GM12873 (cell line): Measurements from ENCODE around the gene TSNAX.
A peak's percentile ranks its signal among the peaks of the same experiment; 100 is the strongest.

Experiments used
- TF ChIP-seq, protein P1 (sequence below): IDR thresholded peaks from 2 replicates; pipeline ENCODE4 v1.5.1; 2012; ENCODE audit warnings: low read depth, mild to moderate bottlenecking, moderate library complexity, low read length, control low read depth; ENCODE audit not compliant: insufficient read depth; ENCODE audit errors: missing control alignments

TSNAX gene

DNA sequence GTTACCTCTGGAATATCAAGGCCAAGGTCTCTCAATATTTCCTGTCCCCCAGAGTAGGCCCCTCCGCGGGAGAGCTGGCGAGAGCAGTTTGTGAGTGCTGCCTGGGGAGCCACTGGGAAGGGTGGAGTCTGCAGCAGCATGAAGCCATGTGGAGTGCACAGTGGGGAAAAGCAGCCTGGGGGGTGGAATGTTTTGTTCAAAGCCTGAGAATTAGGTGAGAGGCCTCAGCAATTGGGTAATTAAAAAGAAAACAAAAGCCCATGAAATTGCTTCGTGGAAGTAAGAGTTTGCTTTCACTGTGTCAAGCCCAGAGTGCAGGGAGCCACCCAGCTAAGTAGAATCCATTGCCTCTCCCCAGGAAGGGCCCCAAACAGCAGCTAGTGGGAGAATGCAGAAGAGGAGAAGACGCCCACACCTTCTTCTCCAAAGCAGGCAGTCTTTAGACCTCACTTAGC, 67.9 kb downstream of the TSNAX start:
- TF ChIP-seq, protein P1, sequence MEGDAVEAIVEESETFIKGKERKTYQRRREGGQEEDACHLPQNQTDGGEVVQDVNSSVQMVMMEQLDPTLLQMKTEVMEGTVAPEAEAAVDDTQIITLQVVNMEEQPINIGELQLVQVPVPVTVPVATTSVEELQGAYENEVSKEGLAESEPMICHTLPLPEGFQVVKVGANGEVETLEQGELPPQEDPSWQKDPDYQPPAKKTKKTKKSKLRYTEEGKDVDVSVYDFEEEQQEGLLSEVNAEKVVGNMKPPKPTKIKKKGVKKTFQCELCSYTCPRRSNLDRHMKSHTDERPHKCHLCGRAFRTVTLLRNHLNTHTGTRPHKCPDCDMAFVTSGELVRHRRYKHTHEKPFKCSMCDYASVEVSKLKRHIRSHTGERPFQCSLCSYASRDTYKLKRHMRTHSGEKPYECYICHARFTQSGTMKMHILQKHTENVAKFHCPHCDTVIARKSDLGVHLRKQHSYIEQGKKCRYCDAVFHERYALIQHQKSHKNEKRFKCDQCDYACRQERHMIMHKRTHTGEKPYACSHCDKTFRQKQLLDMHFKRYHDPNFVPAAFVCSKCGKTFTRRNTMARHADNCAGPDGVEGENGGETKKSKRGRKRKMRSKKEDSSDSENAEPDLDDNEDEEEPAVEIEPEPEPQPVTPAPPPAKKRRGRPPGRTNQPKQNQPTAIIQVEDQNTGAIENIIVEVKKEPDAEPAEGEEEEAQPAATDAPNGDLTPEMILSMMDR = no peak

DNA sequence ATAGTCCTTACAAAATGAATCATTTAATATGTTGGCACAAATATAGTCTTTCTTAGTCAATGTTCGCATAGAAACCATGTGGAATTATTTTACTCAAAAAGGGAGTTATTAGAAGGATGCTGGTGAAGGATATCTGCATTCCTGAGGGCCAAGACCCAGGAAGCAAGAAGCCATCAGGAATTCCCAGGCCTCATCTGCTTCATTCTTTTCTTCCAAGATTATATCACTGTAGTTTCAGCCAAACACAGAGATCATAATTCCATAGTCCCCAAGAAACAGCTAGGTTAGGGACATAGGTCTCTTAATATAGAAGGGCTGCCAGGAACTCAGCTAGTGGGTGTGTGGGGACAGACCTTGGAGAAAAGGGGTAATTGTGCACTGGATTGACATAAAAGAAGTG, 69.5 kb downstream of the TSNAX start:
- TF ChIP-seq, protein P1 = no peak

DNA sequence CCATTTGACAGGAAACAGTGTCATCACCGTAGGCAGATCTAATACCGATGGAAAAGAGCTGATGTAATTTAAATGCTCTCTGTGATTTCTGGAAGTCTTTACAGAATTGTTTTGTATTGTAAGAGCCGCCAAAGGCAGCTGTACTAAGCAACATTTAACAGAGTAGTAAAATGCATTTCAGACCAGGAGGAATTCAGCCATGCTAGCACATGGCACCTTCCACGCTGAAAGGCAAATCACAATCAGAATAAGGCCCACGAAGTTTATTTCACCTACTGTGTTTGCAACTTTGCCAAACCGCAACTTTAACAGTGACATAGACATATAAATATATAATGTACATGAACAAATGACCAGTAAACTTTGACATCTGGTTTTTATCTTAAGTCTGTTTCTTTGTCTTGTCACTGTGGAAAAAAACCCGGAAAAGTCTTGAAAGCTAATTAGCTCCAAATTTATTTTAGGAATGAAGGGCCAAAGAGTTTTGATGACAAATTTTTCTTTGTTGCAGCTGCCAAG, 72.0 kb downstream of the TSNAX start:
- TF ChIP-seq, protein P1 = no peak

DNA sequence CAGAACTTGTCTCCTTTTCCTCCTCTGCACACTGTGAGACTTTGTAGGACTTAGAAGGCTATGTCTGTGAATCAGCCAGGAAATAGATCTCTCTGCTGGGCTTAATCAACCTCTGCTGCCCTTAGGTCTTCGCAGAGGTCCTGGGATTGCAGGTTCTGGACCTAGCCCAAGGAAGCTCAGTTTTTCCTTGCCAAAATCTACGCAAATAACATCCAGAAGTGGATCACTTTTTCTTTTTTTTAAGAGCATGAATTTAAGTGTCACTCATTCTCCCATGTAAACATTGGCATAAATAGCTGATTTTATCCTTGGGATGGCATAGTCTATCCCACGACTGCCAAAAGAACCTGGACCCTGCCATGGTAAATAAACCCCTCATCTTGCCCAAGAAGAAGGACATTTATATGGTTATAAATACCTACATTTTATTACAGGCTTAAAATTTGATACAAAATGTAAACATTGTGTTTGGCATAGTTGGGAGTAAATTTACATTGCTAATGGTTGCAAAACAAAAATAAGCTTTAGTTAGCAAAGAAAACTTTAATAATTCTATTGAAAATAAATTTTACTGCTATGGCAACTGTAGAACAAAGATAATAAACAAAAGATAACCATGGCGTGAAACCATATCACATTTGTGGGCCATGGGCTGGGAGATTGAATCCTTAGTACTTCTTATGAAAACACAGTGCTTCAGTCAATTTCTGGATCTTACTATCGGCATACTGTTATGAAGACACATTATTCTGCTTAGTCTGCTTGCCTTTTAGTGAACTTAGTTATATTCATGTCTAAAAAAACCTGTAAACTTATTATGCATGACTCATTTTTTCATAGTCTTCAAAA, 73.6 kb downstream of the TSNAX start:
- TF ChIP-seq, protein P1 = no peak

DNA sequence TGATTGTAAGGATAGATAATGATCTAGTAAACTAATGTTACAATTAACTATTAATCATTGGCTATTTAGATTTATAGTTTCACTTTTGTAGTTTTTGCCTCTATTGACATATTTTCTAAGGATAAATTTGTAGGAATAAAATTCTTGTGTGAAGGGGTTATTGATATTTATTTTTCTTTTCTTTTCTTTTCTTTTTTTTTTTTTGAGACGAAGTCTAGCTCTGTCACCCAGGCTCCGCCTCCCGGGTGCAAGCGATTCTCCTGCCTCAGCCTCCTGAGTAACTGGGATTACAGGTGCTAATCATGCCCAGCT, 74.2 kb downstream of the TSNAX start:
- TF ChIP-seq, protein P1 = no peak

DNA sequence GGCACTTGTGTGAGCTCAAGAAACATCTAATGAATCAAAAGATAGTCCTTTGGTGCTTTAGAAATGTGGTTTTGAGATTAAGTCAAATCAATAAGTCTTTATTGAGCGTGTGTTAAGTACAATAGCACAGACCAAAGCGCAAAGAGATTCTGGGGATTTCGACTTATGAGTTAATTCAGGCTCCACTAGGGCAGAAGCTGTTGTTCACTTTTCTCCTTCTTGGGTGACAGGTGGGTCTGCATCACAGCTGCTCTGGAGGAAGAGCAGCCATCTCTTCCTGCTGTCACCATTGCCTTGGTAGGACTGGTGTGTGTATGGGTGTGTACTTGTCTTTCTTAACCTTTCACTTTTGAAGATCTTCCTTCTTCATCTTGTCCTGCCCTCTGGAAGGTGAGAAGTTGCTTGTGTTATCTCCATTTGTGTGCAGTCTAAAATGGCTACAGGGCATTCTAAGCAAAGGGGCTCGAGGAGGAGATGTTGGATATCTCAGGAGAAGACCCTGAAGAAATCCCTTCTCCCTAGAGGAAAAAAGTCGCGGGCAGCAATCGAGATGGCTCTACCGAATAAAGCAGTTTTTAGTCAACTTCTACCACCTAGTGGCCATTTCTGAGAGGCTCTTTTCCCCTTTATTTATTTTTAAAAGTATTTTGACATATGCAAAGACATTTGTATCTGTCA, 75.3 kb downstream of the TSNAX start:
- TF ChIP-seq, protein P1 = peak; percentile 69

DNA sequence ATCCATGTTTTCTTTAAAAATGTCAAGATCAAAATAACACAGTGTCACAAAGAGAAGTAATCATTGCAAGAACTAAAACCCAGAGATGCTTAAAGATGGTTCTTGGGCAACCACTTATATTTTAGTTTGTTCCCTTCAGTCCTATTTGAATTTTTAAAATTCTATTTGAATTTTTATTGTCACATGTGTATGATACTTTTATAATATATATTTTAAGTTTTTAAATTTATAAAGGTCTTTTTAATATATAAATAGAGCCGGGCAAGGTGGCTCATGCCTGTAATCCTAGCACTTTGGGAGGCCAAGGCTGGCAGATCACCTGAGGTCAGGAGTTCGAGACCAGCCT, 75.8 kb downstream of the TSNAX start:
- TF ChIP-seq, protein P1 = no peak
